Naive thymus-derived CD8-positive, alpha-beta T cell (primary cell): Measurements from ENCODE around the gene SLC26A6. TPM values are rescaled to one million over a fixed set of nuclear protein-coding genes. Genes with fewer than 3 reads are reported as not detected.
A peak's percentile ranks its signal among the peaks of the same experiment; 100 is the strongest.

Experiments
- ATAC-seq, 2 donors: fragments of 150-1000 bp; cut with Tn5 transposase in 1 of 2; sonication (Bioruptor Pico), chemical (Tn5 transposase) in 1 of 2; 1 replicate in 1 of 2; 2 replicates in 1 of 2; pipeline ENCODE4 v1.10.0; 2021; ENCODE audit warnings: mild to moderate bottlenecking in 2 of 2, moderate library complexity in 2 of 2
- POLR2A ChIA-PET: fragments of 350-600 bp; sonication (Branson Sonifier 250); formaldehyde crosslinking; loops from one replicate; lab custom pipeline; 2021; ENCODE audit warnings: antibody characterized with exemption; lab: Charles Lee
- DNase-seq, 10 donors: peaks; one replicate each; pipeline versions ENCODE4 v3.0.0 to v3.0.0-alpha.2; 2020 to 2022
- H3K27ac Mint-ChIP-seq, 10 donors: one replicate each; pipeline ENCODE4 v1.8.0; 2020 to 2022; ENCODE audit warnings: mild to moderate bottlenecking in 10 of 10, mixed read lengths in 10 of 10, moderate library complexity in 4 of 10, inconsistent platforms in 1 of 10
- H3K27me3 Mint-ChIP-seq, 5 donors: one replicate each; pipeline ENCODE4 v1.8.0; 2021 to 2022; ENCODE audit warnings: mixed read lengths in 5 of 5
- H3K36me3 Mint-ChIP-seq, 3 donors: one replicate each; pipeline ENCODE4 v1.8.0; 2020 to 2022; ENCODE audit warnings: mixed read lengths in 3 of 3, mild to moderate bottlenecking in 2 of 3, inconsistent platforms in 1 of 3
- H3K4me1 Mint-ChIP-seq, 4 donors: one replicate each; pipeline ENCODE4 v1.8.0; 2021 to 2022; ENCODE audit warnings: mixed read lengths in 4 of 4
- H3K4me3 Mint-ChIP-seq, 10 donors: one replicate each; pipeline ENCODE4 v1.8.0; 2020 to 2022; ENCODE audit warnings: mild to moderate bottlenecking in 10 of 10, mixed read lengths in 10 of 10, moderate library complexity in 6 of 10, inconsistent platforms in 1 of 10
- H3K9me3 Mint-ChIP-seq, 9 donors: one replicate each; pipeline ENCODE4 v1.8.0; 2020 to 2022; ENCODE audit warnings: mixed read lengths in 9 of 9, mild to moderate bottlenecking in 3 of 9, inconsistent platforms in 1 of 9, moderate library complexity in 1 of 9
- polyA plus RNA-seq, 3 donors: library from polyadenylated mRNA; unstranded; fragments of 300-500 nt; fragmentation: Illumina TruSeq; gene quantifications; one replicate each; pipeline ENCODE4 v1.2.3, GENCODE V29; 2021
- total RNA-seq, 8 experiments: library from RNA in 2 of 8; stranded (reverse) in 2 of 8; gene quantifications; one replicate each; pipeline ENCODE4 v1.2.3 and lab custom pipeline; 2021 to 2026

Gene SLC26A6
- total and polyA plus RNA-seq, 5 experiments from 2014 or later = 3.0 to 30.6 (median 3.7) TPM

GRCh38 chr3:48593337-48593736 lies 41.9 kb downstream of the SLC26A6 start:
- Mint-ChIP-seq H3K27ac (peak overlapping the region in 1 of 10 donors; percentile 56), H3K27me3 (peaks cover 16 to 70% (median 42%) of the 10 kb centered on the region in 5 donors), H3K4me1 (peaks cover 5 to 17% (median 9%) of the 10 kb centered on the region in 4 donors), H3K9me3 (no peaks in the 10 kb centered on the region), H3K4me3 (no peak overlapping the region), H3K36me3 (peaks cover 0 to 2% (median 0%) of the 10 kb centered on the region in 3 donors)
- no peak for DNase-seq
- no peak for ATAC-seq
- POLR2A ChIA-PET = no interaction called here

GRCh38 chr3:48592519-48593087 lies 42.7 kb downstream of the SLC26A6 start:
- no peaks in the 10 kb centered on the region for H3K9me3 Mint-ChIP-seq
- H3K4me1 Mint-ChIP-seq = peaks cover 5 to 17% (median 9%) of the 10 kb centered on the region in 4 donors
- peaks cover 16 to 78% (median 47%) of the 10 kb centered on the region in 5 donors for H3K27me3 Mint-ChIP-seq
- H3K36me3 Mint-ChIP-seq = no peaks in the 10 kb centered on the region
- H3K4me3 Mint-ChIP-seq = no peak overlapping the region
- no peak for ATAC-seq
- no peak for DNase-seq
- H3K27ac Mint-ChIP-seq = no peak overlapping the region
- POLR2A ChIA-PET = no interaction called here

GRCh38 chr3:48591886-48592518 lies 43.3 kb downstream of the SLC26A6 start:
- no peak overlapping the region for H3K4me3 Mint-ChIP-seq
- peaks cover 16 to 84% (median 53%) of the 10 kb centered on the region in 5 donors for H3K27me3 Mint-ChIP-seq
- peaks cover 5 to 17% (median 9%) of the 10 kb centered on the region in 4 donors for H3K4me1 Mint-ChIP-seq
- no peaks in the 10 kb centered on the region for H3K36me3 Mint-ChIP-seq
- H3K9me3 Mint-ChIP-seq = no peaks in the 10 kb centered on the region
- H3K27ac Mint-ChIP-seq = no peak overlapping the region
- POLR2A ChIA-PET = no interaction called here
- ATAC-seq (no peak), DNase-seq (no peak)

- POLR2A ChIA-PET = no interaction called here
- Mint-ChIP-seq H3K9me3 (no peaks in the 10 kb centered on the region), H3K4me3 (no peak overlapping the region), H3K27me3 (peaks cover 16 to 88% (median 58%) of the 10 kb centered on the region in 5 donors), H3K36me3 (no peaks in the 10 kb centered on the region), H3K27ac (no peak overlapping the region), H3K4me1 (peaks cover 5 to 16% (median 9%) of the 10 kb centered on the region in 4 donors)
- ATAC-seq (no peak), DNase-seq (no peak)
Observed at GRCh38 chr3:48591436-48591835, 43.8 kb downstream of the SLC26A6 start.

GRCh38 chr3:48588230-48588629 lies 47.0 kb downstream of the SLC26A6 start:
- no peaks in the 10 kb centered on the region for H3K9me3 Mint-ChIP-seq
- DNase-seq (no peak), ATAC-seq (no peak)
- no peaks in the 10 kb centered on the region for H3K4me1 Mint-ChIP-seq
- no peaks in the 10 kb centered on the region for H3K36me3 Mint-ChIP-seq
- peaks cover 12 to 65% (median 50%) of the 10 kb centered on the region in 5 donors for H3K27me3 Mint-ChIP-seq
- POLR2A ChIA-PET = no interaction called here
- no peak overlapping the region for H3K4me3 Mint-ChIP-seq
- H3K27ac Mint-ChIP-seq = peak overlapping the region in 1 of 10 donors; percentile 71

- Mint-ChIP-seq H3K4me3 (no peak overlapping the region), H3K36me3 (no peaks in the 10 kb centered on the region), H3K27me3 (peaks cover 12 to 59% (median 45%) of the 10 kb centered on the region in 5 donors), H3K9me3 (no peaks in the 10 kb centered on the region), H3K27ac (peak overlapping the region in 1 of 10 donors; percentile 71), H3K4me1 (no peaks in the 10 kb centered on the region)
- DNase-seq = no peak
- ATAC-seq = no peak
- POLR2A ChIA-PET = no interaction called here
Observed at GRCh38 chr3:48587686-48588085, 47.6 kb downstream of the SLC26A6 start.

GRCh38 chr3:48585411-48585810 lies 49.9 kb downstream of the SLC26A6 start:
- ATAC-seq (no peak), DNase-seq (no peak)
- H3K4me3 Mint-ChIP-seq = no peak overlapping the region
- no peaks in the 10 kb centered on the region for H3K36me3 Mint-ChIP-seq
- no peaks in the 10 kb centered on the region for H3K4me1 Mint-ChIP-seq
- H3K27ac Mint-ChIP-seq = no peak overlapping the region
- POLR2A ChIA-PET = no interaction called here
- peaks cover 8 to 42% (median 29%) of the 10 kb centered on the region in 5 donors for H3K27me3 Mint-ChIP-seq
- H3K9me3 Mint-ChIP-seq = no peaks in the 10 kb centered on the region

GRCh38 chr3:48584836-48585235 lies 50.4 kb downstream of the SLC26A6 start:
- no peaks in the 10 kb centered on the region for H3K9me3 Mint-ChIP-seq
- ATAC-seq = no peak
- POLR2A ChIA-PET = no interaction called here
- no peak overlapping the region for H3K4me3 Mint-ChIP-seq
- H3K27ac Mint-ChIP-seq = no peak overlapping the region
- peaks cover 6 to 36% (median 24%) of the 10 kb centered on the region in 5 donors for H3K27me3 Mint-ChIP-seq
- no peaks in the 10 kb centered on the region for H3K36me3 Mint-ChIP-seq
- no peaks in the 10 kb centered on the region for H3K4me1 Mint-ChIP-seq
- no peak for DNase-seq

- H3K4me1 Mint-ChIP-seq = no peaks in the 10 kb centered on the region
- H3K27ac Mint-ChIP-seq = no peak overlapping the region
- POLR2A ChIA-PET = no interaction called here
- H3K4me3 Mint-ChIP-seq = no peak overlapping the region
- DNase-seq (no peak), ATAC-seq (no peak)
- no peaks in the 10 kb centered on the region for H3K36me3 Mint-ChIP-seq
- peaks cover 0 to 6% (median 0%) of the 10 kb centered on the region in 5 donors for H3K27me3 Mint-ChIP-seq
- no peaks in the 10 kb centered on the region for H3K9me3 Mint-ChIP-seq
Observed at GRCh38 chr3:48581621-48582481, 53.4 kb downstream of the SLC26A6 start.

GRCh38 chr3:48576647-48577046 lies 58.6 kb downstream of the SLC26A6 start:
- no peaks in the 10 kb centered on the region for H3K9me3 Mint-ChIP-seq
- ATAC-seq (no peak), DNase-seq (no peak)
- no peak overlapping the region for H3K4me3 Mint-ChIP-seq
- H3K36me3 Mint-ChIP-seq = no peaks in the 10 kb centered on the region
- POLR2A ChIA-PET = no interaction called here
- no peaks in the 10 kb centered on the region for H3K27me3 Mint-ChIP-seq
- no peaks in the 10 kb centered on the region for H3K4me1 Mint-ChIP-seq
- H3K27ac Mint-ChIP-seq = no peak overlapping the region
